ENCODE results near the gene RAP1GAP2.
"Not testable (repeated sequence)": the region's sequence is repeated elsewhere in the genome, so short reads cannot be mapped to it uniquely, and the experiment has no call there.

RAP1GAP2 gene

DNA sequence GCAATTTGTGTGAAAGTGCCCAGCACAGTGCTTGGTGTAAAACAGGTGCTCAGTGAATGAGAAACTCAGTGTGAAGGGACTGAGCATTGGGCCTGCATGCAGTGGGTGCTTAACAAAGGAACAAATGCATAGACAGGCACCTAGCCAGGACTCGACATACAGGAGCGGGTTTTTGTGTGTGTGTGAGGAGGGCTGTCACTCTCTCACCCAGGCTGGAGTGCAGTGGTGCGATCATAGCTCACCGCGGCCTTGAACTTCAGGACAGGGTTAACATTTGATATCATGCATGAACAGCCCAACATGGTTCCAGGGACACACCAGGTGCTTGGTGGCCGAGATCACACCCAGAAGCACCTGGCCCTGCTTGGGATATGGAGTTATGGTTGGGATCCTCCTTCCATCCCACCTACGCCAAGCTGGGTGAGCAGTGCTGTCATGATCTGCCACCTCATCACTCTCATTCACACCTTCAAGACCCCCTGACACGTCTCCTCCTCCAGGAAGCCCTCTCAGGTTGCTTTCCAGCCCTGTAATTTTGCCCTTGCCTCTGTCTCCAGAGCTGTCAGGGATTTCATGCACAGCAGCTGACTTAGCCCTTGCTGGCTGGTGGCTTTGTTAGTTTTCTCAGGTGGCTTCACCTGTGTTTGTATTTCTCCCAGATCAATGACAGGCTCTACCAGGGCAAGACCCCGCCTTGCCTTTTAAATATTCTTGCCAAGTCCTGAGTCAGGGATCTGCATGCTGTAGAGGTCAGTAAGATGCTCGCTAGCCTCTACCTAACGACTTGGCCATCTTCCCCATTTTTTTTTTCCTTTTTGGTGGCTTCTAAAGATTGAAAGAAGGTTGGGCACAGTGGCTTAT lies 200.8 kb downstream of the RAP1GAP2 start:
- DNase-seq (ENCODE audit: low read depth) = no peak

DNA sequence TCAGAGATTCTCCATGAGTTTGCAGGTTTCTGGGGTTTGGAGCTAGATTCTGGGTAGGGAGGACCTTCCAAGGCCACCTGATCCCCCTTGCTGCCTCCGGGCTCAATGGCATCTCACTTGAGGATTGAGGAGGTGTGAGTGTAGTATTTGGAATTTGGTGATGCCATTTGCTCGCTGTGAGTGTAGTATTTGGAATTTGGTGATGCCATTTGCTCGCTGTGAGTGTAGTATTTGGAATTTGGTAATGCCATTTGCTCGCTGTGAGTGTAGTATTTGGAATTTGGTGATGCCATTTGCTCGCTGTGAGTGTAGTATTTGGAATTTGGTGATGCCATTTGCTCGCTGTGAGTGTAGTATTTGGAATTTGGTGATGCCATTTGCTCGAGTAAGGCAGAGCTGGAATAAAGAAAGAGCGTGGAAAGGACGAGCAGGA lies 202.2 kb downstream of the RAP1GAP2 start:
- not testable (repeated sequence) for DNase-seq (ENCODE audit: low read depth)

DNA sequence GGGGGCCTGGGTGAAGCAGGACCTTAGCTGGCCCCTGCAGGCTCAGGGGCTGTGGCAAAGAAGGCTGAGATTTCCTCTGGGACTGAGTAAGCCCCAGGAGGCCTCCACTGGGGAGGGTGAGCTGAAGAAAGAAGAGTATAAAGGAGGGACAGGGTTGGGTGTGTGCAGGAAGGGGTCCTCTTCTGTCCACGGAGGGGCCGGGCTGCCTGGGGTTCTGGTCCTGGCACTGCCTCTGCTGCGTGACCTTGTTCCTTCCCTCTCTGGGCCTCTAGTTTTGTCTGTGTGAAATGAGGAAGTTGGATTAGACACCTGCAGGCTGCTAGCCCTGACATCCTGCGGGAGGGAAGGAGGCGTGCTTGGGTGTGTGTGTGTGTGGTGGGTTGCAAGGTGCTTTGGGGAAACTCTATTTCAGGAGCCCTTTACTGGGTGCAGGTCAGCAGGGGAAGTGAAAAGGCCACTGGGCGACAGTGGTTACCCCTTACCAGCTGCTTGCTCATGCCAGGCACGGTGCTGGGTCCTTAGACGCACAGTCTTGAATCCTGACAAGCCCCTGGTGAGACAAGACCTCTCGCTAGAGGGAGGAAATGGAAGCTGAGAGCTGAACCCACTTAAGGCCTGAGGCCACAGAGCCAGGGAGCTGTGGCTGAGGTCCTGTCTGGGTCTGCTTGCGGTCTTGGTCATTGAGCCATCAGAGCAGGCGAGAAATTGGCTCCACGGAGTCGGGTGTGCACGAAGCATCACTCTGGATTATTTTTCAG lies 206.5 kb downstream of the RAP1GAP2 start:
- no peak for DNase-seq (ENCODE audit: low read depth)

DNA sequence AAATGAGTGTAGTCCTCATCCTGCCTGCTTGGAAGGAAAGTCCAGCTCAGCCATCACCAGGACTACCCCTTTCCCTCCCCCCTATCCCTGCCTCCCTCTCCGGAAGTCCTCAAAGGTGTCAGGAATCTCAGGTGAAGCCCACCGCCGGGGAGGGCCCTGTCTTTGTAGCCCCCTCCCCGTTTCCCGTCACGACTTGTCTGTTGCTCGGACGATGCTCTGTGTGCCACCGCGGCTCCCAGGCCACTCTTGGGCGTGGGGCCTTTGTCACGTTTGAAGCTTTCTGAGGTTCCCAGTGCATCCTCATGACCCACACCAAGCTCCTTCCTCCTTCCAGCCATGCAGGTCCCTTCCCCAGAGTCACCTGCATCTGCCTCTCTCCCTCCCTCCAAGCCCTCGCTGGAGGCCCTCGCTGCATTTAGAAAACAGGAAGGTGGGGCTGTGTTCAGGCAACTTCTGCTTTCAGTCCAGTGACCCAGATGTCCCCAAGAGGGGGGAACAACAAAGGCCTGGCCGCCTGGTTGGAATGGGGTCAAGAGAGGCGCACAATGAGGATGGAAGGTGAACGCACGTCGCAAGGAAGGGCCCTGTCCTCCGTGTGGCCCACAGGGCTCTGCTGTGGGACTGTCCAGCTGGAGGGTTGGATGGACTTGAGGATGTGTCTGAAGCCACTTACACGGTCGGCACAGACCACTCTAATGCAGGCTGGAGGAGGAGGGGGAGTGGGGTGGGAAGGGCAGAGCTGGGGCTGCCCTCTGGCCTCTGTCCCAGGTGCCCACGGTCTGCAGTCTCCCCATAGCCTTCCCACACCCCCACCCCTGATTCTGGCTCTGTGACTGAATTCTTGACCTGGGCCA lies 207.3 kb downstream of the RAP1GAP2 start:
- DNase-seq (ENCODE audit: low read depth) = no peak

DNA sequence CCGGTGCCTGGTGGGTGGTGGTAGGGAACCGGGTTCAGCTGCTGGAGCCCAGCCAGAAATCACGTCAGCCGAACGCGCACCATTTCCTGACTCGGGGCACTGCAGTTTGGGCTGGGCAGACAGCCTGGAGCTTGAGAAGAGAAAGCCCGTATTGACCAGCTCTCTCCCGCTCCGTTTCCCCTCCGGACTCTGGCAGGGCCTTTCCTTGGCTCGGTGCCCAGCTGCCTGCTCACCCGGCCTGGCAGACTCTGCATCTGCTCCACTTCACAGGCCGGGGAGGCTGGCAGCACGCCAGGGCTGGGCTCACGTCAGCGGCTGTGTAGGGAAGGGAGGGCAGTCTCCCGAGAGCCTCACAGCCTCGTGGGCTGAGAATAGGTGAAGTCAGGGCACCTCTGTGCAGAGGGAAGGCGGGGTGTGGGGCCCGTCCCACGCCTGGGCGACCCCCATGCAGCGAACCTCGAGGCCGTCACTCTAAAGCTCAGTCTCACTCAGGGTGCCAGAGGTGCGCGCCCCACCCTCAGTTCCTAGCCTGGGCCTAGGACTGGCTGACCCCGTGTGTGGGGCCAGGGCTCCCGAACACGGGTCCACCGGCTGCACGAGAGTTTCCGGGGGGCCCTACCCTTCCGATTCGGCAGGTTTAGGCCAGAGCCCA lies 208.0 kb downstream of the RAP1GAP2 start:
- peak; percentile 58 for DNase-seq (ENCODE audit: low read depth)

DNA sequence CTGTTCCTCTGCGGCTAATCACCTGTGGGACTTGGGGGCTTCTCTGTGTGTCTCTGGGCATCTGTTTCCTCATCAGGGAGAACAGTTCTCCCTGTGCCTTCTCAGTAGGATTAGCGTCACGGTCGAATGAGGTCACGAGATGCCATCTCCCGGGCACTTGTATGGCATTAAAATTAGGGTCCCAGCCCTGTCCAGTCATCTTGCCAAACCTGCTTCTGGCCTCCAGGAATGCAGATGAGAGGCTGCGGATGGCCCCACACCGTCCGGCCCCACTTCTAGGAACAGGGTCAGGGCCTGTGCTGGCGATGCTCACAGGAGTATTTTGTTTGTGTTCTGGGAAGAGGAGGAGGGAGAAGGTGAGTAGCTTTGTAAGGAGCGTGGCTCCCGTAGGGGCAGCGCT lies 208.7 kb downstream of the RAP1GAP2 start:
- no peak for DNase-seq (ENCODE audit: low read depth)

DNA sequence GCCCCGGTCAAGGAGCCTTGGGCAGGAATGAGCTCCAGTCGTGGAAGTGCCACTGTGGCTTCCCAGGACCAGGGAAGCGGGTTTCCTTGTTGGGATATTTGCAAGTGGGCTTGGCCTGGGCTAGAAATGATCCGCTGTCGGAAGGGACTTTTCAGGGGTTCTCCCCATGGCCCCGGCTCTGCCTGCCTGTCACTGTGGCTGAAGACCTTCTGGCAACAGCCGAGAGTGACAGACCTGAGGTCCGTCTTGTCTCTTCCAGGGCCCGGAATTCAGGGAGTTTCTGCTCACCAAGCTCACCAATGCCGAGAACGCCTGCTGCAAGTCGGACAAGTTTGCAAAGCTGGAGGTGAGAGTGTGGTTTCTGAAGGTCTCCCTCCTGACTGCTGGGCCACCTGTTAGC lies 209.5 kb downstream of the RAP1GAP2 start:
- no peak for DNase-seq (ENCODE audit: low read depth)

DNA sequence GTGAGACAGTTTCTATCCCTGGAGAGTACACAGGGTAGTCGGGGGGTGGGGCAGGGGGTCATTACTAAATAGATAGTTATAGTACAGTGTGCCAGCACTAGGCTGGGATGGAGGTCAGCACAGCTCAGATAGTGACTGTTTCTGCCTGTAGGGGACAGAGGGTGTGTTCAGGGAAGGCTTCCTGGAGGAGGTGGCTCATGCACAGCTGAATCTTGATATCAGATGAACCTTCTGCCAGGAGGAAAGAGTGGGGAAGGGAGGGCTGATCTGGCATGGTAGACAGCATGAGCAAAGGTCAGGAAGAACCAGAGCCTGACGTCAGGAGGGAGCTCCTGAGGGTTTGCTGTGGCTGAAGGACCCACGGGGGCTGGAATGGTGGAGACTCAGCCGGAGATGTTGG lies 210.6 kb downstream of the RAP1GAP2 start:
- DNase-seq (ENCODE audit: low read depth) = no peak

DNA sequence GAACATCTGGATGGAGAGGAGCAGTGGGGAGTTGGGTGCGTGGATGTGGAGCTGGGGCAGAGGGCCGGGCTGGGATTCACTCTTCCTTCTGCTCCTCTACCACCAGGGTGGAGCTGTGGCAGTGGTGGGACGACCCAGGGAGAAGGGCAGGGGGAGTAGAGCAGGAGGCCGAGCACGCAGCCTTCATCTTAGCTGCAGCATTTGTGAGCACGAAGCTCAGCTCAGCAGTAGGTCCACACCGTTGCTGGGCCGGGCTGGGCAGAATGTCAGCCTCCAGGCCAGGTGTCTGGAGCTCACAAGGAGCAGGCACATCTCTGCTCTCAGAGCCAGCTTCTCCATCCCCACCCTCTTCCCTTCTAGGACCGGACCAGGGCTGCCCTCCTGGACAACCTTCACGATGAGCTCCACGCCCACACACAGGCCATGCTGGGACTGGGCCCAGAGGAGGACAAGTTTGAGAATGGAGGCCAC lies 211.4 kb downstream of the RAP1GAP2 start:
- no peak for DNase-seq (ENCODE audit: low read depth)

DNA sequence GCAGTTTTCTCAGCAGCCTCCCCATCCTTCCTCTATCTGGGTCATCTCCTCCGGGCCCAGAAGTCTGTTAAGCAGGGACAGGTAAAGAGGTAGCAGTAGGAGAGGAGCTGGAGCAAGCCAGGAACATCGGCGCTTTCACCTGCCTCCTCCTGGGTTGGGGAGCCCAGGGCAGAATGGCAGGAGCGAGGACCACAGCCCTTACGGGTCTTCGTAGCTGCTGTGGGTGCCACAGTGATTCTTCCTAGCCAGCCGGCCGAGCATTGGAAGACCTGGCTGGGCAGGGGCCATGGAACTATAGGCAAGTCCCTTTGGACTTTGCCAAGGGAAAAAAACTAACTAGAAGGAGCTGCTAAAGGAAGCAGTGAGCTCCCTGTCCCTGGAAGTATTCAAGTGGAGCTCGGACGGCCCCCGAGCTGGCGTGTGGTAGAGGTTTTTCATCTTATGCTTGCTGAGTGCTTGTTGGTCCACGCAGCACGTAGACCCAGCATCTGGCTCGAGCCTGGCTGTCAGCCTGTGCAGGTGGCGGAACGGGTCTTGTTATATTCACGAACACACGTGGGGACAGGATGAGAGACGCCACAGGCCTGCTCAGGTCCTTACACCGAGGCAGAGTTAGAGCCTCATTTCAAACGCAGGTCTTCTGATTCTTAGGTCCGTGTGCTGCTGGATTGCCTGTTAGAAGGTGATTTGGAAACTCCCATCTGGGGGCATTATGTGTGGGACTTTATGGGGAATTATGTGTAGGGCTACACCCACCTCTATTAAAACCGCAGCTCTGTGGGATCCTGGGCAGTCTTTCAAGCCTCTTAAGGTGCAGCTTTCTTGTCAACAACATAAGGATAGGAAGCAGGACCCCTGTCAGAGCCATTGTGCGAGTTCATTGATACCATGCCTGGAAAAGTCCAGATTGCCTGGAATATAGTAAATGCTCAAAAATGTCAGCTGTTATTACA lies 212.4 kb downstream of the RAP1GAP2 start:
- DNase-seq (ENCODE audit: low read depth) = no peak

DNA sequence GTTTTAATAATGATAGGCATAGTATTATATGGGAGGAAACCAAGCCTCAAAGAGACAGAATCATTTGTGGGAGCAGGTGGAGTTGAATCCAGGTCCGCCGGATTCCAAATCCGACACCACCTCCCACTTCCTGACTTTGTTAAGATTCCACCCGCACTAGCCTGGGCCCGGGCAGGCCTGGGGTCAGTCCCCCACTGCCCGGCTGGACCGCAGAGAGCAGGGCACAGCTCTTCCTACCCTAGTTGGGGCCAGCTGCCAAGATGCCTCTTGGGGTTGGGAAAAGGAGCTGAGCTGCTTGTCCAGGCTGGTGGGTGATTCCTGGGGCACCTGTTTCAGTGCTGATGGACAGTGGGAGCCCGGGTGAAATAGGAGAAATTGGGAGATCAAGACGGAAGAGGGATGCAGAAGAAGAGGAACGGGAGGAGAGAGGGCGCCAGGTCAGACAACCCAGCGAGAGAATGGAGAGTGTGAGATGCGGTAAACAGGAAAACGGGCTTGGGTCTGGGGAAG lies 213.2 kb downstream of the RAP1GAP2 start:
- DNase-seq (ENCODE audit: low read depth) = no peak

DNA sequence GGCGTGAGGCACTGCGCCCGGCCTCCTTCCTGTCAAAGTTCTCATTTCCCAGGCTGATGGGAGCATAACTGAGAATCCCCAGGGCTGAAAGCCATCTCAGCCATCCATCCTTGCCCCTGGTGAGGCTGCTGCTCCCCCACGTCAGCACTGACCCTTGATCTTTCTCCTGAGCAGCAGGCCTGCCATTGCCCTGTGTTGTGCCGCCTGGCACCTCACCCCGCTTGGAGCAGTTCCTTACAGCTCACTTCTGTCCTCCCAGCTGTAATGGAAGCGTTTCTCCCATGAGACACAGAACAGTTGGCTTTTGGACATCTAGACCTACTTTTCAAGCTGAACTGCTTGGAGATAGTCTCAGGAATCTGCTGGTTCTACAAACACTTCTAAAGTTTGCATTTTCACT lies 215.7 kb downstream of the RAP1GAP2 start:
- no peak for DNase-seq (ENCODE audit: low read depth)

DNA sequence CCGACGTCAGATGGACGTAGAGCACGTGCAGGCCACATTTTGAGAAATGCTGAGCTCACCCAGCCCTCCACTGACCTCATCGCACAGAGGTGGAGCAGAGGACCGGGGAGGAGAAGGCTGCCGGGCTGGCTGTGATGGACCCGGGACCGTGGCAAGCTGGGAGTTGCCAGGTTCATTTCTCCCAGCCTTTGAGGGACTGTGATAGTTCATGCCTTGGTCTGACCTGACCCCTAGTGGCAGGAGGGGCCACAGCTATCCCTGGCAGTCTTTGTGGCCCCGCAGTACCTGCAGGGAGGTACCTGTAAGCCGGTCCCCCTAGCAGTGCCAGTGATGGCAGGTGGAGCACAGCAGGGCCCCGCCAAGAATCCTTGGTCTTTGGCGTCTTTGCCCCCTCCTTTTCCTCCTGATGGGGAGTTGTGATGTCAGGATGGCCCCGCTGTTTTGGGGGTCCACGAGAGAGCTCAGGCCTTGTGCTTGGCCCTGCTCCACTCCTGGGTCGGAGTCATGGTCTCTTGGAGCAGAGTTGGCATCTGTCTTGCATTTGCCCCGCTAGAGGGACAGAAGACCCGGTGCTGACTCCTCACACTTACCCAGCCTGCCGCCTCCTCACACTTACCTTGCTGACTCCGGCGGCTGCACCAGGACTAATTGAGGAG lies 216.8 kb downstream of the RAP1GAP2 start:
- DNase-seq (ENCODE audit: low read depth) = no peak

DNA sequence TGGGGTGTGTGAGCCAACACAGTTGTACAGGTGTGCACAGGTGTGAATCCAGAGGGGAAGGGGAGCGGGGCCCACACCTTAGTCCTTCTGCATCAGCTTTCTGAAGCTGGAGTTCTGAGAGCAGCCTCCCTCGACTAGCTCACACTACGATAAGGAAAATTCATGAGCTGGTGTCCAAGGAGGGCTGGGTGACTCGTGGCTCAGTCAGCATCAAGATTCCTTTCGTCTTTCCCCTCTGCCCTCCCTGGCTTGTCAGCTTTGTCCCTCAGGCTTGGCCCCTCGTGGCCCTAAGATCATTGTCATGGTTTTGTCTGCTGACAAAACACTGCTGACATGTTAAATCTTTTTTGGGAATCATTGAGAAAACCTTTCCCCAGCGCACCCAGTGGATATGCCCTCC lies 219.7 kb downstream of the RAP1GAP2 start:
- DNase-seq (ENCODE audit: low read depth) = no peak

DNA sequence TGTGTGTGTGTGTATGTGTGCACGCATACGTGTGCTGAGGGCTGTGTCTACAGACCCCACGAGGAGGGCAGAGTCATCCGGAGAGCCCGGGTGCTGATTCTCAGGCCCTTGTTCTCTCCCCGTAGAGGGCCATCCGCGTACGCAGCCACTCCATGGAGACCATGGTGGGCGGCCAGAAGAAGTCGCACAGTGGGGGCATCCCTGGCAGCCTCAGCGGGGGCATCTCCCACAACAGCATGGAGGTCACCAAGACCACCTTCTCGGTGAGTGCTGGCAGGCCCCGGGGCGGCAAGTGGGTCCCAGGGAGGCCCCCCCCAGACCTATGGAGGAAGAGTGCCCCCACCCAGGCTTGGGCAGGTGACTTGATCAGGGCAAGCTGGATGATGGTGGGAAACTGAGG lies 221.7 kb downstream of the RAP1GAP2 start:
- DNase-seq (ENCODE audit: low read depth) = no peak

DNA sequence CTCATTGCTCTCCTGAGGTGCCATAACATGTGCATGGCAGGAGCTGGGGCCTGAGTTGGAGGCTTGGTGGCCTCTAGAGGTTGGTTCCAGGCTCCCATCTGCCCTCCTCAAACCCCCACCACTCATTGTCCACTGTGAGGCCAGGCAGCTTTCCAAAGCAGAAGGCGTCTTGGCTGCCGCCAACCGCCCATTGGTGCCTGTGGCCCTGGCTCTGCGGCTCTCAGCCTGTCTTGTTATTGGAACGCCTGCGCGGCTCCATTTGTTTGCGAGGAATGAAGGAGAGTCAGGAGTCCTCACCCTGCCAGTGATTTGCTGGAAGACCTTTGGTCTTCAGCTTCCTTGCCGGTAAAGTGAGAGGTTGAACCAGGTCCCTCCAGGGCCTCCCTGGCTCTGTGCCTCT lies 223.5 kb downstream of the RAP1GAP2 start:
- no peak for DNase-seq (ENCODE audit: low read depth)

DNA sequence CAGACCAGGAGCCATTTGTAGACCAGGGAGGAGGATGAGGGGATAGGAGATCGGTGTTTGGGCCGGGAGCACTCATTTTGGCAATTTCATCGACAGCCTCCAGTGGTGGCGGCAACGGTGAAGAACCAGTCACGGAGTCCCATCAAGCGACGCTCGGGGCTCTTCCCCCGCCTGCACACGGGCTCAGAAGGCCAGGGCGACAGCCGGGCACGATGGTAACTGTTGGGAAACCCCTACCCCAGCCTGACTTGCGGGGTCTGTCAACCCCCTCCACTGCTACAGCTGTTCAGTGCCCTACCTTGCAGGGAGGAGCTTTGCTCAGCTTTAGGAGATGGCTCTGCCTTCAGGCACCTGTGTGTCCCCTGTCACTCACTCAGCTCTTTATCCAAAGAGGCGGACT lies 224.1 kb downstream of the RAP1GAP2 start:
- no peak for DNase-seq (ENCODE audit: low read depth)

DNA sequence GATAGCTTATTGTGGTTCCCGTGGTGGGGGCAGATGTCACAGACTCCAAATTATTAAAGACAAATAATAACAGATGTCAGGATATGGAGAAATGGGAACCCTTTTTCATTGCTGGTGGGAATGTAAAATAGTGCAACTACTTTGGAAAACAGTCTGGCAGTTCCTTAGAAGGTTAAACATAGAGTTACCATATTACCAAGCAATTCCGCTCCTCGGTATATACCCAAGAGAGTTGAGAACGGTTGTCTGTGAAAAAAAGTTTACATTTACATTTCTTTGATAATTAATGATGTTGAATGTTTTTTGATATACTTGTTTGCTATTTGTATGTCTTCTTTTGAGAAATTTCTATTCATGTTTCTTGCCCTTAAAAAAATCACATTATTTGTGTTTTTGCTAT lies 226.0 kb downstream of the RAP1GAP2 start:
- DNase-seq (ENCODE audit: low read depth) = no peak

DNA sequence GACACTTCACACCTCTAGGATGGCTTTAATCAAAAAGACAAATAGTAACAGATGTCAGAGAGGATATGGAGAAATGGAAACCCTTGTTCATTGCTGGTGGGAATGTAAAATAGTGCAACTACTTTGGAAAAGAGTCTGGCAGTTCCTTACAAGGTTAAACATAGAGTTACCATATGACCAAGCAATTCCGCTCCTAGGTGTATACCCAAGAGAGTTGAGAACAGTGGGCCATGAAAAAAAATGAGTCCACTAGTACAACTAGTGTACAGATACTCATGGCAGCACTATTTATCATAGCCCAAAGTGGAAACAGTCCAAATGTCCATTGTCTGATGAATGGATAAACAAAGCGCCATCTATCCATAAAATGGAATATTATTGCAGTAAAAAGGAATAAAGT lies 228.1 kb downstream of the RAP1GAP2 start:
- no peak for DNase-seq (ENCODE audit: low read depth)
